IMR-90 (cell line): ENCODE measurements around the gene DNAH3. TPM values are rescaled to one million over a fixed set of nuclear protein-coding genes. Genes with fewer than 3 reads are reported as not detected.
"Not testable (repeated sequence)": the region's sequence is repeated elsewhere in the genome, so short reads cannot be mapped to it uniquely, and the experiment has no call there.

Experiments
- ATAC-seq: fragments of 200-7000 bp; cut with Tn5 transposase; 2 replicates; pipeline ENCODE4 v1.9.1; 2020; ENCODE audit warnings: low read depth, mild to moderate bottlenecking, moderate library complexity
- BruUV-seq: library from RNA; stranded (reverse); fragments of 400-500 nt; replicated peaks from 2 replicates; lab custom pipeline; 2021; lab: Mats Ljungman, UMichigan
- CTCF ChIA-PET: fragments of 300-600 bp; formaldehyde crosslinking; extraction: SDS; loops from one replicate; lab custom pipeline; 2021; ENCODE audit warnings: antibody characterized with exemption; lab: Yijun Ruan, JAX
- POLR2A ChIA-PET: fragments of 300-600 bp; sonication (Branson Sonifier 250); formaldehyde crosslinking; loops from one replicate; lab custom pipeline; 2022; ENCODE audit warnings: antibody characterized with exemption; ENCODE audit not compliant: unreplicated experiment; lab: Charles Lee
- DNase-seq: peaks from one replicate; pipeline ENCODE4 v3.0.0; 2013
- H2AFZ ChIP-seq: replicated peaks from 2 replicates; pipeline ENCODE3; 2013; ENCODE audit warnings: low read length, mild to moderate bottlenecking; ENCODE audit not compliant: poor library complexity
- H2AK5ac ChIP-seq: 2 replicates; pipeline ENCODE4 v1.6.1; 2013; ENCODE audit warnings: low read depth, low read length, inconsistent platforms
- H2AK9ac ChIP-seq: replicated peaks from 2 replicates; pipeline ENCODE3; 2013; ENCODE audit warnings: mild to moderate bottlenecking, low read depth, low read length, moderate library complexity; ENCODE audit not compliant: poor library complexity
- H2BK120ac ChIP-seq: 2 replicates; pipeline ENCODE4 v1.6.1; 2013; ENCODE audit warnings: low read depth, low read length, inconsistent platforms
- H2BK15ac ChIP-seq: 3 replicates; pipeline ENCODE4 v1.6.1; 2013; ENCODE audit warnings: low read depth, low read length, inconsistent platforms
- H2BK20ac ChIP-seq: 2 replicates; pipeline ENCODE4 v1.6.1; 2013; ENCODE audit warnings: low read depth, mild to moderate bottlenecking, inconsistent platforms, low read length, moderate library complexity
- H2BK5ac ChIP-seq: 2 replicates; pipeline ENCODE4 v1.6.1; 2013; ENCODE audit warnings: mild to moderate bottlenecking, low read depth, low read length, inconsistent platforms; ENCODE audit not compliant: poor library complexity, severe bottlenecking
- H3K14ac ChIP-seq: replicated peaks from 2 replicates; pipeline ENCODE4 v1.6.1; 2013; ENCODE audit warnings: low read depth, low read length, inconsistent platforms
- H3K18ac ChIP-seq: 2 replicates; pipeline ENCODE4 v1.6.1; 2013; ENCODE audit warnings: low read depth, low read length, control low read depth
- H3K23ac ChIP-seq: 2 replicates; pipeline ENCODE4 v1.6.1; 2013; ENCODE audit warnings: low read depth, low read length, inconsistent platforms
- H3K27ac ChIP-seq: 2 replicates; pipeline ENCODE4 v1.5.1; 2013; ENCODE audit warnings: mild to moderate bottlenecking, control low read depth, low read length; ENCODE audit not compliant: insufficient read depth
- H3K27me3 ChIP-seq: 2 replicates; pipeline ENCODE4 v1.6.1; 2013; ENCODE audit warnings: low read length; ENCODE audit not compliant: control insufficient read depth, insufficient read depth
- H3K36me3 ChIP-seq: 2 replicates; pipeline ENCODE4 v1.6.1; 2013; ENCODE audit warnings: low read length, mixed read lengths; ENCODE audit not compliant: control insufficient read depth, insufficient read depth
- H3K4ac ChIP-seq: 2 replicates; pipeline ENCODE4 v1.6.1; 2013; ENCODE audit warnings: low read depth, low read length, inconsistent platforms
- H3K4me1 ChIP-seq: 2 replicates; pipeline ENCODE4 v1.6.1; 2013; ENCODE audit warnings: low read length, mixed read lengths; ENCODE audit not compliant: control insufficient read depth, insufficient read depth
- H3K4me2 ChIP-seq: 2 replicates; pipeline ENCODE4 v1.6.1; 2013; ENCODE audit warnings: low read depth, mild to moderate bottlenecking, control low read depth, low read length, moderate library complexity
- H3K4me3 ChIP-seq: 2 replicates; pipeline ENCODE4 v1.5.1; 2013; ENCODE audit warnings: low read depth, mild to moderate bottlenecking, control low read depth, low read length, moderate library complexity; ENCODE audit not compliant: insufficient read depth
- H3K56ac ChIP-seq: 2 replicates; pipeline ENCODE4 v1.6.1; 2013; ENCODE audit warnings: low read length, inconsistent platforms; ENCODE audit not compliant: insufficient read depth; ENCODE audit errors: extremely low read depth
- H3K79me1 ChIP-seq, 2 experiments: 2 replicates each; pipeline ENCODE4 v1.6.1; 2013; ENCODE audit warnings: low read length in 2 of 2, inconsistent platforms in 1 of 2, low read depth in 1 of 2
- H3K9ac ChIP-seq: 2 replicates; pipeline ENCODE4 v1.6.1; 2013; ENCODE audit warnings: low read depth, low read length, control low read depth
- H3K9me1 ChIP-seq: 2 replicates; pipeline ENCODE4 v1.6.1; 2013; ENCODE audit warnings: low read length, inconsistent platforms; ENCODE audit not compliant: insufficient read depth
- H3K9me3 ChIP-seq: 2 replicates; pipeline ENCODE4 v1.6.1; 2013; ENCODE audit warnings: low read length; ENCODE audit not compliant: control insufficient read depth, insufficient read depth
- H4K20me1 ChIP-seq: 2 replicates; pipeline ENCODE4 v1.6.1; 2013; ENCODE audit warnings: low read length, inconsistent platforms; ENCODE audit not compliant: insufficient read depth
- H4K5ac ChIP-seq: 2 replicates; pipeline ENCODE4 v1.6.1; 2013; ENCODE audit warnings: mild to moderate bottlenecking, low read depth, low read length, control low read depth
- H4K8ac ChIP-seq, 2 experiments: 2 replicates each; pipeline ENCODE4 v1.6.1; 2013; ENCODE audit warnings: low read depth in 2 of 2, low read length in 2 of 2, control low read depth in 1 of 2, inconsistent platforms in 1 of 2
- H4K91ac ChIP-seq: 2 replicates; pipeline ENCODE4 v1.6.1; 2013; ENCODE audit warnings: low read depth, low read length, inconsistent platforms; ENCODE audit not compliant: insufficient read depth
- WGBS, 2 experiments: methylation state at CpG; one replicate each; pipeline versions ENCODE4 v1.1.5 to v1.1.7; 2013; ENCODE audit warnings: missing lambda C conversion rate in 2 of 2; ENCODE audit not compliant: insufficient read length in 1 of 2; ENCODE audit errors: extremely low coverage in 2 of 2; 5-methylcytosine and 5-hydroxymethylcytosine counted together
- dilution Hi-C: fragments of 300-500 bp; cut with HindIII; formaldehyde crosslinking; loops from one replicate; pipeline ENCODE4 v1.14.3; 2018; ENCODE audit warnings: low sequenced_read_pairs; ENCODE audit not compliant: unreplicated experiment
- in situ Hi-C: fragments of 300-500 bp; cut with MboI; formaldehyde crosslinking; loops from 3 replicates; pipeline ENCODE4 v1.14.3; 2019; ENCODE audit warnings: low sequenced_read_pairs, inconsistent platforms, mixed read lengths
- intact Hi-C: fragments of 100-400 bp; cut with micrococcal nuclease; formaldehyde crosslinking; loops from 2 replicates; pipeline ENCODE4 v1.10.0; 2022
- polyA plus RNA-seq, 3 experiments: library from polyadenylated mRNA; depleted of rRNA; stranded (reverse); fragments of >200 nt; gene quantifications; 2 replicates each; pipeline ENCODE4 v1.2.3, GENCODE V29; 2012; ENCODE audit warnings: low replicate concordance in 1 of 3
- total RNA-seq: library from RNA; depleted of rRNA; stranded (reverse); fragments of >200 nt; gene quantifications from 2 replicates; pipeline ENCODE4 v1.2.3, GENCODE V29; 2012

Gene DNAH3
- total and polyA plus RNA-seq, 2 of the 4 experiments (the other 2 are of a cell fraction): not detected

- BruUV-seq, H2AK5ac ChIP-seq, H3K79me1 ChIP-seq, CTCF ChIA-PET, H3K18ac ChIP-seq, H3K56ac ChIP-seq, H3K27me3 ChIP-seq, DNase-seq, H2AK9ac ChIP-seq, H2BK20ac ChIP-seq, H3K23ac ChIP-seq, H3K4ac ChIP-seq, H3K4me2 ChIP-seq, H4K8ac ChIP-seq, H4K5ac ChIP-seq, dilution Hi-C loops, POLR2A ChIA-PET, H4K20me1 ChIP-seq, H3K9me3 ChIP-seq, H2BK120ac ChIP-seq, H3K4me3 ChIP-seq, H2BK15ac ChIP-seq, H2AFZ ChIP-seq, H2BK5ac ChIP-seq, H3K9me1 ChIP-seq, H3K14ac ChIP-seq, H3K36me3 ChIP-seq, H4K91ac ChIP-seq, ATAC-seq, H3K4me1 ChIP-seq, in situ Hi-C loops, H3K9ac ChIP-seq, H3K27ac ChIP-seq, intact Hi-C loops: not testable (repeated sequence)
- 75% methylated on average over 2 of the region's 4 CpGs; no CpG with 5 or more reads in 1 of the 2 experiments for WGBS, 2 experiments
Measured at GRCh38 chr16:21115551-21115950, 35.1 kb downstream of the DNAH3 start.
